SIG-M5 (cell line): Measurements from ENCODE around the gene MLLT6.

ENCODE experiments used
- DNase-seq: peaks from one replicate; lab custom pipeline; 2025; lab: John Stamatoyannopoulos, UW

MLLT6 gene

DNA sequence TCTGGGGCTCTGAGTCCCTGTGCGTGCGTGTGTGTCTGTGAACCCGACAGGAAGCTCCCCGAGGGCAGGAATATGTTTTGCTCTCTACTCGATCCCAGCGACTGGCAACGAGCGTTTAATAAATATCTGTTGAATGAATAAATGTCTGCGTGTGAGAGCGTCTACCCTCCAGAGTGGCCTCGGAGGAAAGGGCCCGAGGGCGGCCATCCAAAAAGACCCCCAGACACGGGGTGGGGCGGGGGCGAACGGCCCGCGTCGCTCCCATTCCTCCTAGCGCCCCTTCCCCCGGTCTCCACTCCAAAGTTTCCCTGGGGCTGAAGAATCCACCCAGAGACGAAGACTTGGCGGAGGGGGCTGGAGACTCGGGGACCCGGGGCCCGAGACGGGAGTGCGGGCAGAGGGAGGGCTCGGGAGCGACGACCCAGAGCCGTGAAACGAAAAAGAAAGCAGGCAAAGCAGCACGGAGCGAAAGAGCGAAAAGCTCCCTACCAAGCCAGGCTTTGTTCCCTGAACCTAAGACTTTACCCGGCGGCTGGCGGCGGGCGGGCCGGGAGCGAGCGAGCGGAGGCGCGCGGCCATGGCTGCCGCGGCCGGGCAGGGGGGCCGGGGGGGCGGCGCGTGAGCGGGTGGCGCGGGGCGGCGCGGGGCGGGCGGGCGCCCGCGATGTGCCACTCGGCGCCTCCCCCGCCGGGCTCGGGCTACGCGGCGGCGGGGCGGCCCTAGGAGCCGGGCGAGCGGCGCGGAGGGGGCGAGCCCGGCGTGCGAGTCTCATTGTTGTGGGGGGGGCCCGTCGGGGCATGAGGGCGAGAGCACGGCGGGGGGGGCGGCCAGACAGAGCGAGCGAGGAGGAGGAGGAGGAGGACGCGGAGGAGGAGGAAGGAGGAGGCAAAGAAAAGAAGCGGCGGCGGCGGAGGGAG, at the start of gene MLLT6:
Gene MLLT6, plus strand, starts transcription at position 668 of the 917 bp plus-strand sequence. CDS start 360 bp downstream, outside the sequence.
- DNase-seq: no peak

DNA sequence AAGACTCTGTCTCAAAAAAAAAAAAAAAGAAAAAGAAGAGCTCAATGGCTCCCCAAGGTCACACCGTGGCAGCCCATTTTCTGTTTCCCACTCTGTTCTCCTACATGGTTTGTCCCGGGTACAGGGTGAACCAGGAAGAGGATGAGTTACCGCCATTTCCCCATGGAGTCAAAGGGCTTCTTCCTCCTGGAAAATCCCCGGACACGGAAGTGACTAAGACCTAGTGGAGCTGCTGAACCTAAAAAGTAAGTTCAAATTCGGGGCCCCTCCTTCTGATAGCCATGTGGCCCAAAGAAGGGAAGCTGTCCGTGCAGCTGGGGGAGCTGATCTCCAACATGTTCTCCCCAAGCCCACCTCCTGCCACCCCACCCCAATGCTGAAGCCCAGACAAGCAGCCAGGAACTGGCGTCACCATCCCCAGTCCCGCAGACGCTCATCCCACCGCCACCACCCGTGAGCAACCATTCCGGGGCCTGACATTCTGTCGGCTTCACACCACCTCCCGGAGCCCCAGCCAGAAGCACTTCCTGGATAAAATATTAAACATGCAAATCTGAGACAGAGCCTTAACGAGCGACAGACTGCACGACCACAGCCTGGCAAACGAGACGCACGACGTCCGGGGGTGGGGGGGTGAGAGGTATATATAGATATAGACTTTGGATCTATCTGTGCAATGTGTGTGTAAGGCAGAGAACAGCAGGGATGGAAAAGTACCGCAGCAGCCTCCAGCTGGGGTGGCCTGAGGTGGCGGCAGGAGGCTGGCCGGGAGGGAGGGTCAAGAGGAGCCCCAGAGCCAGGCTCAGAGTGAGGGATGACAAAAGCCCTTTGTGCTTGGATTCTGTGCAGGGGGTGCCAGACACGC, 47.9 kb upstream of the MLLT6 start:
- DNase-seq: no peak

DNA sequence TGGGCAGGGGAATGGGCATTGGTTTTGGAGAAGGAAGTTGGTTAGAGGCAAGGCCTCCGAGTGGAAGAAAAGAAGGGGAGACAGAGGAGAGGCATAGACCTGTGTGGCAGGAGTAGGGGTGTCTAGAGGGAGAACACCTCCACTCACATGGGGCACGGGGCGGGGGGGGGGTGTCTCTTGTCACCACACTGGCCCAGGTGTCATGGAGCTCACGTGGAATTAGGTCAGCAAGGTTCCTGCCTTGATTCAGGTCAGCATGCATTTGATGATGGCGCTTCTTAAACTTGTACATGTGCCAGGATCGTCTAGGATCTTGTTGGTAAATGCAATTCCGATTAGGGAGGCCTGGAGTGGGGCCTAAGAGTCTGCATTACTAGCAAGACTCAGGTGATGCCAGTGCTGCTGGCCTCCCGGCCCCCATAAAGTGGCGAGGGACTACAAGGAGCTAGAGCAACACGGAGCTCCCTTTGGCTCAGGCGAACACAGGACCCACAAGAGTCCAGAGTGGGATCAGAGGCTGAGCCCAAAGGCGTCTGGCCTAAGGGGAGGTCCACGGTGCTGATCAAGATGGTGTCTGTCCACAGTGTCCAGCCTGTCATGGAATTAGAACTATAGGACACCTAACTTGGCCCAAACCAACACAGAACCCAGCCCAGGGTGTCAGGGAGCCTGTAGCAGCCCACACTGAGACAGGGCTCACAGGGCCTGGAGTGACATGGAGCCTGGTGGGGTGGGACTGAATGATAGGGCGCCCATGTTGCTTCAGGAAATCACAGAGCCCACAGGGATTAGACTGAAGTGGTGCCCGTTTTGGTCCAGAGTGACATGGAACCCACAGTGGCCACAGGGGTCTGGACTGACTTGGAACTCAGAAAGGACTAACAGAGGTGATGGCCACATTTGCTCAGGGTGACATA, 47.0 kb upstream of the MLLT6 start:
- DNase-seq: no peak

DNA sequence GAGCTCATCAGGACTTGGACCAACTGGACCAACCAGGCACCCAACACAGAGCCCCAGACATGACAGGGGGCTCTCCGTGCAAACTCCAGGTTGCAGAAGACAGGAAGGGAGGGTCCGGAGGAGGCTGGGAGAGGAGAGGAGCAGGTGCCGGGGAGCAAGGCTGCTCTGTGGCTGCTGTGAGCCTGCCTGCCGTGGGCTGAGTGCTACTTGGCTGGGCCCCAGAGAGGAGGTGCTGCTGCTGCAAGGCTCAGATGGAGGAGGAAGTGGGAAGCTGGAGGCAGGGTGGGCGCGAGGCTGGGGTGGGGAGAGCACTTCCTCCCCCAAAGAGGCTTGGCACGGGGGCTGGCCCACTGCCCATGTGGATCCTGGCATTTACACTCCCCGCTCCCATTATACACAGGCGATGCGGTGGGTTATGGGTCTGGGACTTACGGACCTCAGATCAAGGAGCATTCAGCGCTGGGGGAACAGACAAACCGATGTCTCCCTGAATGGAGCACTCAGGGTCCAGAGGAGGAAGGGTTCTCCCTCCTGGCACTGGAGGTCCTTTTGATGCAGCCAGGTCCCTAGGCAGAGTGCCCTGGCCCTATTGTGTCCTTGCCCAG, 46.2 kb upstream of the MLLT6 start:
- no peak for DNase-seq

DNA sequence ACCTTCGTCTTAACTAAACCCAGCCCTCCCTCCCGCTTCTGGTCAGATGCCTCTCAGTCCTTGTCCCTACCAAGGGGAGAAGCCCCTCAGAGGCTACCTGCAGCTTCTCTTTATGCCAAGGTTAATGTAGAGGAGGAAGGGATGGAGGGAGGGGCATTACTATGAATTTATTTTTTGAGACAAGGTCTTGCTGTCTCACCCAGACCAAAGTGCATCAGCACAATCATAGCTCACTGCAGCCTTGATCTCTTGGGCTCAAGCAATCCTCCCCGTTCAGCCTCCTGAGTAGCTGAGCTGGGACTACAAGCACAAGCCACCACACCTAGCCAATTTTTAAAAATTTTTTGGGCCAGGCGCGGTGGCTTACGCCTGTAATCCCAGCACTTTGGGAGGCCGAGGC, 45.7 kb upstream of the MLLT6 start:
- no peak for DNase-seq

DNA sequence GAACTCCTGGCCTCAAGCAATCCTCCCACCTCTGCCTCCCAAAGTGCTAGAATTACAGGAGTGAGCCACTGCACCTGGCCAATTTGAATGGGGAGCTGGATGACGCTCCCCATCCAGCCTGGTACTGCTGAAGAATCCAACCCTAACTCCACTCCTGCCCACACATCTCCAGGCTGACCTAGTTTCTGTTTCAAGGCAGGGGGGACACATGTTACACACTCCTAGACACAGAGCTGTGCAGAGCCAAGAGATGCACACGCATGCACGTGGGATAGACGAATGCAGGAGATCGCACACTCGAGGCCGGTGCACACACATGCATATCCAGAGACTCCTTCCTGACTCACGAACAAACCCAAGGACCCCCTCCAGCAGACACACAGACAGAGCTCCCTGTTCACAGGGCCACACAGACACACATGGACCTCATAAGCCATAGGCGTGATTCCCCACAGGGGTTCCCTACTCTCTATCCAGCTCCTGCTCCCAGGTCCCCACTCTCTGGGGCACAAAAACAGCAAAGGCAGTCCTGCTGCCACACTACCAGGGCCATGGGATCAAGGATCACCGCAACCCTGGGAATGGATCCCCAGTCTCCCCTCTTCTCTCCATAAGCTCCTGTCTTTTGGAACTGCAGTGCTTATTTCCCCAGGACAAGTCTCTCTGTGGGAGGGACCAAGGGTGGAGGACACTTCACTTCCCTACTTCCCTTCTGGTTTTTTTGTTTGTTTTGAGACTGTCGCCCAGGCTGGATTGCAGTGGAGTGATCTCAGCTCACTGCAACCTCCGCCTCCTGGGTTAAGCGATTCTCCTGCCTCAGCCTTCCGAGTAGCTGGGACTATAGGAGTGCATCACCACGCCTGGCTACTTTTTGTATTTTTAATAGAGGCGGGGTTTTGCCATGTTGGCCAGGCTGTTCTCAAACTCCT, 44.7 kb upstream of the MLLT6 start:
- DNase-seq: no peak

DNA sequence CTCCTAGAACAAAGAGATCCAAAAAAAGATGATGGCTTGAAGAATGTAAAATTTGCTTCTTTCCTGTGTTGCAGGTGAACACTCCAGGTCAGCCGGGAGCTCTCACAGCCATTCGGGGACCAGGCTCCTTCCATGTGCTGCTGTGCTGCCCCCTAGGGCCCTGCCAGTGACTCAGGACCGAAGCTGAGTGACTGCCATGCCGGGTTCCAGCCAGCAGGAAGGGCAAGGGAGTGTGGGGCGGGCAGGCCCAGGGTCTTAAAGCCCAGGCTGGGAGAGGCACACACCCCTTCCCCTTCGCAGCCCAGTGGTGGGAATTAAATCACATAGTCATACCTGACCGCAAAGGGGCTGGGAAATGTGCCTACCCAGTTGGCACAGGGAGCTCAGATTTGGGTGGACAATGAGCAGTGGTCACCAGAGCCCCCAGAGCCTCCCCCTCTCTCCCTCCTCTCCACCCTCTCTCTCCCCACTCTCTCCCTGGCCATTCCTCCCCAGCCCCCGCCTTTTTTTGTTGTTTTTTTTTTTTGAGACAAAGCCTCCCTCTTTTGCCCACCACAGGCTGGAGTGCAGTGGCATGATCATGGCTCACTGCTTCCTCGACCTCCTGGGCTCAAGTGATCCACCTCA, 41.8 kb upstream of the MLLT6 start:
- DNase-seq: no peak

DNA sequence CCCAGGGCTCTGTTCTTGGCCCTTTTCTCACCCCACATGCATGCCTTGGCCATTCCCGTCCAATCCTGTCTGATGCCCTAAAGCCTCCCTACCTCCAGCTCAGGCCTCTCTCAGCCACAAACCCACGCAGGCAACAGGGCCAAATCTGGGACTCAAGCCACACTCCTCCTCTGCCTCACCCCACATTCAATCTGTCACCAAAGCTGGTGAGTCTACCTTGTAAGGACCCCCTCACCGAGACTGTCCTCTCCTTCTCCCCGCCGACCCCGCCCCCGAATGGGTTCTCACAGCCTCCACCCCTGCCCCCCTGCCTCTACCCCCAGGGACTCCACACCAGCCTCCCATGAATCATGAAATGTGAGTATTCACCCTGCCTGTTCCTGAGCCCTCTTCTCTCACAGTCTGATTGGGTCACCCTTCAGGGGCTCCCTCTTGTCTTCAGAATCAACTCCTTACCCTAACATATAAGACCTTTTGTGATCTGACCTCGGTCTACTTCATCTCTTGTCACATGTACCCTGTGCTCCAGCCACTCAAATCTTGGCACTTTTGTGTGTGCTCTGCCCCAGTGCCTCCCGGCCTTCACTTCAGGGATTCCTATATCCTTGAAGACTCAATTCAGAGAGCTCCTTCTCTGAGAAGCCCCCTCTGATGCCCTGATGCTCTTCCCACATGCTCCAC, 41.0 kb upstream of the MLLT6 start:
- no peak for DNase-seq

DNA sequence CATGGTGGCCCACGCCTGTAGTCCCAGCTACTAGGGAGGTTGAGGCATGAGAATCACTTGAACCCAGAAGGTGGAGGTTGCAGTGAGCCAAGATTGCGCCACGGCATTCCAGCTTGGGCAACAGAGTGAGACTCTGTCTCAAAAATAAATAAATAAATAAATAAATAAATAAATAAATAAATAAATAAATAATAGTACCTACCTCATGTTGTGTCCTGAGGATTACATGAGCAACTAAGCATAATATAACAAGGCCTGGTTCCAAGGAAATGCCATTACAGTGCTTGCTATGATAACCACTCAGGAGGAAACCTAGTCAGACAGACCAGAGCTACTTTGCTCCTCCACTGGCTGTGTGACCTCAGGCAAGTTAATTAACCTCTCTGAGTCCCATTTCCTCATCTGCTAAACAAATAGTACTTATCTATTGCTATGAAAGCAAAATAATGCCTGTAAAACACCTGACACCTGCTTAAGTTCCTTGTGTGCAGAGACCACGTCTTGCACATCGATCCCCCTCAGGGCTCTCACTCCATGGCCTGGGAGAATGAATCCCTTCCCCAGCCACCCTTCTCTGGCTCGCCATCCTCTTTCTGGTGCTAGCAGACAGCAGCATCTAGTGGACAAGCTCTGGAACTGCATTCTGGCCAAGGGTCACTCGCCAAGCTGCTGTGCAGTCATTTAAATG, 37.8 kb upstream of the MLLT6 start:
- no peak for DNase-seq

DNA sequence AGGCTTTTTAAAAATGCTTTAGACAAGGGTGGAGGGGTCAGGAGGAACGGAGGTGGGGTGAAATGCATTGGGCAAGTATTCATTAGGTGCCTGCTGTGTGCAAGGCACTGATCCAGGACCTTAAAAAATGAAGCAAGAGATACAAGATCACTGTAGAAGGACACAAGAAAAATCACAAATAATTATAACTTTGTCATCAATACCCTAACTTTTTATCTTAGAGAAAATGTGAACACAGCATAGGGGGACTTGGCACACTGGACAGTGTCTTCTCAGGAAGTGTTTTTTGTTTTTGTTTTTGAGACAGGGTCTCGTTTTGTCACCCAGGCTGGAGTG, 37.3 kb upstream of the MLLT6 start:
- no peak for DNase-seq

DNA sequence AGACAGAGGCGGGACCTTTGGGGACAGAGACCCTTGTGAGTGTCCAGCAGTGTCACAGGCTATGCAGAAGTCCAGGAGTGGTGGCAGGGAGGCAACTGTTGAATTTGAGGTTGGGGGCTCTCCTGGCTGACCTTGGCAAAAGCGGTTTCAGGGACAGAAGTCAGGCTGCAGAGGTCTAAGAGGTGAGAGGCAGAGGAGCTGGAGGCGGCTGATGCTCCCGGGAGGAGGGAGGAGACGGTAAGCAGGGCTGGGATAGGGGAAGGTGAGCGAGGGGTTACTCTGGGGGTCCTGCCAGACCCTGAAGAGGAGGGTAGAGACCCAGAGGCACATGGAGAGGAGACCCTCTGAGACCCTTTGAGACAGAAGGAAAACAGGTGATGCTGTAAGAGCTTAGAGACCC, 35.6 kb upstream of the MLLT6 start:
- no peak for DNase-seq

DNA sequence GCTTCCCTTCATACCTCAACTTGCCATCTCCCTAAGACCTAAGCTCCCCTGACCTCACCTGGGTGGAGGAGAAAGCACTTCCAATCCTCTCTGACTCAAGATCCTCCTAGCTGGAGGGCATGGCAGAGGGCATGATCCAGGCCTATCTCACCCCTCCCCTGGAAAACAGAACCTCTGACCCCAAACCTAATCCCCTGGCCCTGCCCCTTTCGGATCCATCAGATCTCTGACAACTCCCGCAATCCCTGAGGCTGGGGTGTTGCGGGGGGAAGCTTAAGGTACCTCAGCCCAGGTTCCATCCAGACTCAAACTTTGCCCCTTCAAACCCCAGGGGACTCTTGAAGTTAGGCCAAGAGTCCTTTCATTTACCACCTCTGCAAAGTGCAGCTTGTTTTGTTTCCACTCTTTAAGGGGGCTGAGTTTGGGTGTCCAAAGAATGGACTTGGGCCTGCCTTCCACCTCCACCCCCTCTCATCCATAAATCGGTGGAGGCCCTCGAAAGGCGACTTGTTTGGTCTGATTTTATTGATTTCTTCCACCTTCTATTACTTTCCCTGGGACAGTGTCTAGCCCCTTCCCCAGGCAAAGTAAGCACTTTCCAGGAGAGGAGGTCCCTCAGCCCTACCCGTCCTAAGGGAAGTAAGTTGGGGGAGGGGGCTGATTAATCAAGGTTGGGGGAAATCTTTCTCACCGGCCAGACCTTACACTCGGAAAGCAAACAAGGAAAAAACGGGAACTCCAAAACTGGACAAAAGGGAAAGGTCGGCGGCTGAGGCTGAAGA, 32.9 kb upstream of the MLLT6 start:
- no peak for DNase-seq

DNA sequence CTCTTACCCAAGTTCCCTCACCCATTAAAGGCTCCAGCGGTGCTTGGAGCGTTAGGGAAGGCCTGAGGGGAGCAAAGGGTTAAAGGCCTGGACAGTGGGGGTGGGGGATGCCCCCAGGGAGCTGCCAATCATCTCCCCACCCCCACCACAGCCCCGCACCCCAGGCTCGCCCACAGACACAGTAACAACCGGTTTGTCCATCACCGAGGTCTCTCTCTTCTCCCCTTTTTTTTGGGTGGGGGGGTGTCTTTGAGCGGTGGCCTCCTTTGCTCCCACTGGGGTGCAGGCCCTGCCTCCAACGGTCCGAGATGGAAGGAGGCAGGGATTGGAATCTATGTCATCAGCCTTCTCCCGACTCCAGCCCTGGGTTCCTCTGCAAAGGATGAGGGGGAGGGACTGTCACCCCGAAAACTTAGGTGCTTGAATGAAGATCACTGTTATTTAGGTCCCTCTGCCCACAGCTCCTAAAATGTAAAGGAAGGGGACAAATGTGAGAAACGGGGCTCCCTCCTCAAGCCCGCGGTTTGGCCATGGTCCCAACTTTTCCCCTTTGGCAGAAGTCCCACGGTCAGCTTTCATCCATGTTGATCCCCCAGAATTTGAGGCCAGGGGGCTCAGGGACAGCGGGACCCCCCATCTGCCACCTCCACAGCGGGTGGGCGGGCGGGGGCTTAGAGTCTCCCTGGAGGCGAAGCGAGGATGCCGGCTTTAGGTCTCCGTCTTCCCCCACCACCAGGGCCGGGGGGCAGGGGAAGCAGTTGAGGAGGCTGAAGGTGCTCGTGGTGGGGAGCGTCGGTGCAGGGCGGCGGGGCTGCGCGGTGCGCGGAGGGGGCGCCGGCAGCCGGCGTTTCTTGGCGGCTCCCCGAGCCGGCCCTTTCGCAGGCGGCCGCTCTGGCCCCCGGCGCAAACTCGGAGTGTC, 32.0 kb upstream of the MLLT6 start:
- no peak for DNase-seq

DNA sequence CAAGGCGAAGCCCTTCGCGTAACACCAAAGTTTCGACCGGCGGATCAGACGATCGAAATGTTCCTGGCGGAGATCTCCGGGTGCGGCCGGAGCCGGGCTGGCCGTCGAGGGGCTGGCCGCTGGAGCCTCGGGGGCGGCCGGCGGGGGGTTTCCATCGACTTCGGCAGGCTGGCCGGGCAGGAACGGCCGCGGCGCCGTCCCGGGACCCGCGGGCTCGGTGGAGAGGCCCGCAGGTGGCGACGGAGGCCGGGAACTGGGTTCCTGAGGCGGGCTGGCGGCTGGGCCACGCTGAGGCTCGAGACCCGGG, 31.4 kb upstream of the MLLT6 start:
- DNase-seq: no peak

DNA sequence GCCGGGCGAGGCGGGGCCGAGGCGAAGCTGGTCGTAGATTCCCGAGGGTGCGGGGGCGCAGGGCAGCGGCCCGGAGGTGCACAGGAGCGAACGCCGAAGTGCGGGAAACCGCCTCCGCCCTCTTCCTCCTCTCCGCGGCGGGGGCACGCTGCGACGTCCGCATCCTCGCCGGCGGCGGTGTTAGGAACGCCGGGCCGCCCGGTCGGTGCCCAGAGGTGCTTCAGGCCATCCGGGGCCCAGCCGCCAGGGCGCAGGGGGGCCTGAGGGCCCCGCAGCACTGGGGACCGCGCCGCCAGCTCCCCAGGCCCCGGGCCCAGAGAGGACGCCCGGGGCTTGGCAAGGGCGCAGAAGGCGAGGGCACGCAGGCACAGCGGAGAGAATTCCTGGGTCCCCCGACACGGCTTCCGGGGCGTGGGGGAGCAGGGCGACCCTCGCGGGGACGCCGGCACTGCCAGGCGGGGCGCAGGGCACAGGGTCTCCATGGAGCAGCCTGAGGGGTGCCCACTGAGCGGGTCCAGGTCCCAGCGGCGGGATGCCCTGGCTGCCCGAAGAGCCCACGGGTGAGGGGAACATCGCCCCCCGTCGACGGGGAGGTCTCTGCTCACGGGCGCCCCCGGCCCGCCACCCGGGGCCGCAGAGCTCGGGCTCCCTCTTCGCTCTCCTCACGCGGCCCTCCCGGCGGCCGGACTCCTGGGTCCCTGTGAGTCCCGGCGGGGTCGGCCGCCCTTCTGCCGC, 30.9 kb upstream of the MLLT6 start:
- DNase-seq: no peak
